Tibial artery (tissue), 4 donors: ENCODE results near the gene VPS35L.
"Not testable (repeated sequence)": the region's sequence is repeated elsewhere in the genome, so short reads cannot be mapped to it uniquely, and the experiment has no call there.

ENCODE experiments used
- DNase-seq, 2 donors: peaks; one replicate each; pipeline ENCODE4 v3.0.0-alpha.2; 2019
- H3K27ac ChIP-seq, 2 donors: fragments of 200-600 bp; sonication (generic) in 1 of 2; 1 replicate in 1 of 2; 2 replicates in 1 of 2; pipeline ENCODE4 v1.5.1; 2018 to 2019; ENCODE audit warnings: mild to moderate bottlenecking in 1 of 2
- H3K27me3 ChIP-seq, 2 donors: fragments of 200-600 bp; sonication (generic) in 1 of 2; one replicate each; pipeline versions ENCODE4 v1.5.1 to v1.6.0; 2016 to 2019
- H3K36me3 ChIP-seq, 3 donors: fragments of 200-600 bp; sonication (generic) in 2 of 3; one replicate each; pipeline ENCODE4 v1.5.1; 2016 to 2019; ENCODE audit warnings: mild to moderate bottlenecking in 2 of 3
- H3K4me1 ChIP-seq, 4 donors: fragments of 200-600 bp; sonication (generic) in 2 of 4; 1 replicate in 3 of 4; 2 replicates in 1 of 4; pipeline ENCODE4 v1.5.1; 2016 to 2019
- H3K4me3 ChIP-seq, 2 donors: fragments of 200-600 bp; sonication (generic) in 1 of 2; 1 replicate in 1 of 2; 2 replicates in 1 of 2; pipeline ENCODE4 v1.5.1; 2018 to 2019; ENCODE audit warnings: mild to moderate bottlenecking in 2 of 2
- H3K9me3 ChIP-seq, 3 donors: fragments of 200-600 bp; sonication (generic) in 1 of 3; one replicate each; pipeline ENCODE4 v1.5.1; 2016 to 2019
- intact Hi-C: fragments of 100-400 bp; cut with DNase I; formaldehyde crosslinking; loops from one replicate; pipeline ENCODE4 v1.15.0; 2023; ENCODE audit warnings: low total_unique reads
- TF ChIP-seq, protein P1 (sequence below), 2 experiments: fragments of 200-600 bp in 1 of 2; fragments of 450-650 bp in 1 of 2; IDR thresholded peaks; one replicate each; pipeline ENCODE4 v1.5.1; 2017 to 2019; ENCODE audit warnings: antibody characterized with exemption in 2 of 2, mild to moderate bottlenecking in 1 of 2, moderate library complexity in 1 of 2

Gene VPS35L

DNA sequence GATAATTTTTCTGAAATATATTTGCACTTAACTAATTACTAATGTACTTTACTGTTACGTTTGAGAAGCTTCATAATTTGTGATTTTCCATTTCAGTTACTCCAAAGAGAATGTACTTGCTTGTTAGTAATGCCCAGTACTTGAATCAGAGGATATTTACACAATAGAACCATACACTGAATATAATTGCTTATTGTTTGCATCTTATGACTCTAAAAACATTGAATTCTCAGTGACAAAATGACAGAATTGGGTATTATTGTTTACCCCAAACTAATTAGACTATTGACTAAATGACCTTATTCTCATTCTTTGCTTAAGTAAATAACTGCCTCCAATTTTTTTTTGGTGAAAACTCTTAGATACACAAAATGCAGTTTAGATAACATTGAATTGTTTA, 22.9 kb upstream of the VPS35L start:
- intact Hi-C loops = no loop called here
- no peak for DNase-seq
- H3K27ac ChIP-seq = no peak overlapping the region
- H3K27me3 ChIP-seq = no peaks in the 10 kb centered on the region
- TF ChIP-seq, protein P1, sequence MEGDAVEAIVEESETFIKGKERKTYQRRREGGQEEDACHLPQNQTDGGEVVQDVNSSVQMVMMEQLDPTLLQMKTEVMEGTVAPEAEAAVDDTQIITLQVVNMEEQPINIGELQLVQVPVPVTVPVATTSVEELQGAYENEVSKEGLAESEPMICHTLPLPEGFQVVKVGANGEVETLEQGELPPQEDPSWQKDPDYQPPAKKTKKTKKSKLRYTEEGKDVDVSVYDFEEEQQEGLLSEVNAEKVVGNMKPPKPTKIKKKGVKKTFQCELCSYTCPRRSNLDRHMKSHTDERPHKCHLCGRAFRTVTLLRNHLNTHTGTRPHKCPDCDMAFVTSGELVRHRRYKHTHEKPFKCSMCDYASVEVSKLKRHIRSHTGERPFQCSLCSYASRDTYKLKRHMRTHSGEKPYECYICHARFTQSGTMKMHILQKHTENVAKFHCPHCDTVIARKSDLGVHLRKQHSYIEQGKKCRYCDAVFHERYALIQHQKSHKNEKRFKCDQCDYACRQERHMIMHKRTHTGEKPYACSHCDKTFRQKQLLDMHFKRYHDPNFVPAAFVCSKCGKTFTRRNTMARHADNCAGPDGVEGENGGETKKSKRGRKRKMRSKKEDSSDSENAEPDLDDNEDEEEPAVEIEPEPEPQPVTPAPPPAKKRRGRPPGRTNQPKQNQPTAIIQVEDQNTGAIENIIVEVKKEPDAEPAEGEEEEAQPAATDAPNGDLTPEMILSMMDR (IDR thresholded peaks at IDR 0.05) = no peak
- H3K4me3 ChIP-seq = no peak overlapping the region
- no peaks in the 10 kb centered on the region for H3K9me3 ChIP-seq
- H3K36me3 ChIP-seq = peaks cover 20 to 56% (median 25%) of the 10 kb centered on the region in 3 donors
- no peaks in the 10 kb centered on the region for H3K4me1 ChIP-seq

- Histone ChIP-seq H3K9me3 (no peaks in the 10 kb centered on the region), H3K36me3 (peaks cover 55 to 80% (median 75%) of the 10 kb centered on the region in 3 donors), H3K27me3 (no peaks in the 10 kb centered on the region), H3K27ac (no peak overlapping the region), H3K4me1 (no peaks in the 10 kb centered on the region), H3K4me3 (no peak overlapping the region)
- TF ChIP-seq, protein P1 (IDR thresholded peaks at IDR 0.05) = no peak
- no peak for DNase-seq
- intact Hi-C loops = no loop called here
Observed at GRCh38 chr16:19540241-19540970, 15.1 kb upstream of the VPS35L start.

- H3K9me3 ChIP-seq = no peaks in the 10 kb centered on the region
- intact Hi-C loops = no loop called here
- no peak for DNase-seq
- peaks cover 58 to 83% (median 80%) of the 10 kb centered on the region in 3 donors for H3K36me3 ChIP-seq
- H3K4me3 ChIP-seq = no peak overlapping the region
- no peaks in the 10 kb centered on the region for H3K27me3 ChIP-seq
- no peaks in the 10 kb centered on the region for H3K4me1 ChIP-seq
- no peak overlapping the region for H3K27ac ChIP-seq
- TF ChIP-seq, protein P1 (IDR thresholded peaks at IDR 0.05) = no peak
Observed at GRCh38 chr16:19542138-19542821, 13.2 kb upstream of the VPS35L start.

DNA sequence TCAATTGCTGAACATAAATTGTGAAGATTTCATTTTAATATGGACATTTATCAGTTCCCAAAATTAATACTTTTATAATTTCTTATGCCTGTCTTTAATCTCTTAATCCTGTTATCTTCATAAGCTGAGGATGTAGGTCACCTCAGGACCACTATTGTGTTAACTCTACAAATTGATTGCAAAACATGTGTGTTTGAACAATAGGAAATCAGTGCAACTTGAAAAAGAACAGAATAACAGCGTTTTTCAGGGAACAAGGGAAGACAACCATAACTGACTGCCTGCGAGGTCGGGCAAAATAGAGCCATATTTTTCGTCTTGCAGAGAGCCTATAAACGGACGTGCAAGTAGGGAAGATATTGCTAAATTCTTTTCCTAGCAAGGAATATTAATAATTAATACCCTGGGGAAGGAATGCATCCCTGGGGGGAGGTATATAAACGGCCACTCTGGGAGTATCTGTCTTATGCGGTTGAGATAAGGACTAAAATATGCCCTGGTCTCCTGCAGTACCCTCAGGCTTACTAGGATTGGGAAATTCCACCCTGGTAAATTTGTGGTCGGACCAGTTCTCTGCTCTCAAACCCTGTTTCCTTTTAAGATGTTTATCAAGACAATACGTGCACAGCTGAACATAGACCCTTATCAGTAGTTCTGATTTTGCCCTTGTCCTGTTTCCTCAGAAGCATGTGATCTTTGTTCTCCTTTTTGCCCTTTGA, 12.1 kb upstream of the VPS35L start:
- intact Hi-C loops, H3K4me1 ChIP-seq, H3K4me3 ChIP-seq, H3K27ac ChIP-seq, H3K9me3 ChIP-seq, H3K27me3 ChIP-seq, DNase-seq: not testable (repeated sequence)
- H3K36me3 ChIP-seq = peaks cover 58 to 86% (median 82%) of the 10 kb centered on the region in 3 donors

- peaks cover 30 to 88% (median 54%) of the 10 kb centered on the region in 3 donors for H3K36me3 ChIP-seq
- no peaks in the 10 kb centered on the region for H3K9me3 ChIP-seq
Observed at GRCh38 chr16:19548144-19548543, 7.4 kb upstream of the VPS35L start.

More at GRCh38 chr16:19548144-19548543, 7.4 kb upstream of the VPS35L start:
- no peaks in the 10 kb centered on the region for H3K4me1 ChIP-seq
- no peak for DNase-seq
- intact Hi-C loops = no loop called here
- no peaks in the 10 kb centered on the region for H3K27me3 ChIP-seq
- no peak overlapping the region for H3K4me3 ChIP-seq
- H3K27ac ChIP-seq = no peak overlapping the region
- TF ChIP-seq, protein P1 (IDR thresholded peaks at IDR 0.05) = no peak
